ENCODE measurements around the gene ZNF487.

The ZNF487 gene

DNA sequence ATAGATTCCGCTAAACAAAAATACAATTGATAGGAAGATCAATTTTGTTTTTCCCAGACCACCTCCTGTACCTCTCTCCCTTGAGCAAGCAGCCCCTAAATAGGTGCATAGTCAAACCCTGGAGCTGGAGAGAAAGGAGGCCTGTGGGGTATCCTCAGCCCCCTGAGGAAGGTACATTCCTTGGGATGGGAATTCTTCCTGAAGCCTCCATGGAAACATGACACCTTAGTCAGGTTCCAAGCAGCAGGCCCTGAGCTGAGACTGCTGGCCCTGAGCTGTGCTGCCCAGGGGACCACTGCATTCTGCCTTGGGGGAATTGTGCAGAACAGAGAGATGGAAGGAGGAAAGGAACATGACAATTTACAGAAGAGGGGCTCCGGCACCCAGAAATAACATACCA, 35.3 kb upstream of the ZNF487 start:
- peaks cover 16% of the 10 kb centered on the region for H3K4me1 ChIP-seq (ENCODE audit: control insufficient read depth, insufficient read depth, low read length)
- POLR2A ChIA-PET = no interaction called here

DNA sequence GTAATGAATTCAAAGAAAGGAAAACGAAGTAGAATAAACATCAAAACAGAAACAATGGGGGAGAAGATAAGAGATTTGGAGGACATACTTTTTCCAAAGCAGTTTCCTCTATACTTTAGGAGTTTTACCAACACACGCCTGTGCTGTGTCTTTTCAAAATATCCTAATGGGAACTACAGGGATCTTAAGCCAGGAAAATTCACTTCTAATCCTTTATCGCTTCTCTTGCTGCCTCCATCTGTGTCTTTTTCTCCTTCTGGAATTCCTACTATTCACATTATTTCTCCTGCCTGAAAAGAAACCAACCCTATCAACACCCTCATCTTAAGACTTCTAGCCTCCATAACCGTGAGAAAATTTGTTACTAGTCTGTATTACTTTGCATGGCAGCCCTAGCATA, 34.7 kb upstream of the ZNF487 start:
- ChIA-PET CTCF (no interaction called here), POLR2A (no interaction called here)
- Histone ChIP-seq H3K36me3 (ENCODE audit: control insufficient read depth in 2 of 2, insufficient read depth in 1 of 2, low read length in 2 of 2) (peaks cover 3 to 21% of the 10 kb centered on the region in 2 experiments; a peak in 2 of 3 replicates), H3K4me3 (ENCODE audit: low read depth, low read length) (no peak overlapping the region), H3K9me3 (ENCODE audit: control insufficient read depth, insufficient read depth, low read depth, low read length) (no peaks in the 10 kb centered on the region), H3K4me1 (ENCODE audit: control insufficient read depth, insufficient read depth, low read length) (peaks cover 16% of the 10 kb centered on the region), H3K27ac (ENCODE audit: extremely low read depth, low read depth, low read length) (no peak overlapping the region)
- TF ChIP-seq, protein P1, sequence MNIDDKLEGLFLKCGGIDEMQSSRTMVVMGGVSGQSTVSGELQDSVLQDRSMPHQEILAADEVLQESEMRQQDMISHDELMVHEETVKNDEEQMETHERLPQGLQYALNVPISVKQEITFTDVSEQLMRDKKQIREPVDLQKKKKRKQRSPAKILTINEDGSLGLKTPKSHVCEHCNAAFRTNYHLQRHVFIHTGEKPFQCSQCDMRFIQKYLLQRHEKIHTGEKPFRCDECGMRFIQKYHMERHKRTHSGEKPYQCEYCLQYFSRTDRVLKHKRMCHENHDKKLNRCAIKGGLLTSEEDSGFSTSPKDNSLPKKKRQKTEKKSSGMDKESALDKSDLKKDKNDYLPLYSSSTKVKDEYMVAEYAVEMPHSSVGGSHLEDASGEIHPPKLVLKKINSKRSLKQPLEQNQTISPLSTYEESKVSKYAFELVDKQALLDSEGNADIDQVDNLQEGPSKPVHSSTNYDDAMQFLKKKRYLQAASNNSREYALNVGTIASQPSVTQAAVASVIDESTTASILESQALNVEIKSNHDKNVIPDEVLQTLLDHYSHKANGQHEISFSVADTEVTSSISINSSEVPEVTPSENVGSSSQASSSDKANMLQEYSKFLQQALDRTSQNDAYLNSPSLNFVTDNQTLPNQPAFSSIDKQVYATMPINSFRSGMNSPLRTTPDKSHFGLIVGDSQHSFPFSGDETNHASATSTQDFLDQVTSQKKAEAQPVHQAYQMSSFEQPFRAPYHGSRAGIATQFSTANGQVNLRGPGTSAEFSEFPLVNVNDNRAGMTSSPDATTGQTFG (tag by site-specific recombination; IDR thresholded peaks at IDR 0.05; ENCODE audit: borderline replicate concordance) = no peak
- TF ChIP-seq, protein P2, sequence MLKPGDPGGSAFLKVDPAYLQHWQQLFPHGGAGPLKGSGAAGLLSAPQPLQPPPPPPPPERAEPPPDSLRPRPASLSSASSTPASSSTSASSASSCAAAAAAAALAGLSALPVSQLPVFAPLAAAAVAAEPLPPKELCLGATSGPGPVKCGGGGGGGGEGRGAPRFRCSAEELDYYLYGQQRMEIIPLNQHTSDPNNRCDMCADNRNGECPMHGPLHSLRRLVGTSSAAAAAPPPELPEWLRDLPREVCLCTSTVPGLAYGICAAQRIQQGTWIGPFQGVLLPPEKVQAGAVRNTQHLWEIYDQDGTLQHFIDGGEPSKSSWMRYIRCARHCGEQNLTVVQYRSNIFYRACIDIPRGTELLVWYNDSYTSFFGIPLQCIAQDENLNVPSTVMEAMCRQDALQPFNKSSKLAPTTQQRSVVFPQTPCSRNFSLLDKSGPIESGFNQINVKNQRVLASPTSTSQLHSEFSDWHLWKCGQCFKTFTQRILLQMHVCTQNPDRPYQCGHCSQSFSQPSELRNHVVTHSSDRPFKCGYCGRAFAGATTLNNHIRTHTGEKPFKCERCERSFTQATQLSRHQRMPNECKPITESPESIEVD (tag by site-specific recombination; IDR thresholded peaks at IDR 0.05) = peak; percentile 56
- TF ChIP-seq PRDM1 (tag by site-specific recombination; IDR thresholded peaks at IDR 0.05) (0 out of 2 replicates have a peak, but pooled peaks have one; percentile 34), GLI4 (tag by site-specific recombination; IDR thresholded peaks at IDR 0.05) (no peak)

More for the DNA sequence above, 35.3 kb upstream of the ZNF487 start:
- CTCF ChIA-PET = interaction anchor here (0.7 kb wide), 1 partner anchor 110 kb away, joined by 7 read pairs; no protein-coding TSS in a partner anchor
- no peak overlapping the region for H3K27ac ChIP-seq (ENCODE audit: extremely low read depth, low read depth, low read length)
- no peaks in the 10 kb centered on the region for H3K9me3 ChIP-seq (ENCODE audit: control insufficient read depth, insufficient read depth, low read depth, low read length)
- TF ChIP-seq GLIS2 (tag by site-specific recombination; IDR thresholded peaks at IDR 0.05) (peak; percentile 23; the same call in 1 of the 2 replicates), ZNF423 (tag by site-specific recombination; IDR thresholded peaks at IDR 0.05) (0 out of 2 replicates have a peak, but pooled peaks have one; percentile 21), ZNF248 (tag by site-specific recombination; IDR thresholded peaks at IDR 0.05) (no peak), HOXD13 (CRISPR knock-in tag; IDR thresholded peaks at IDR 0.05; ENCODE audit: borderline replicate concordance) (no peak), GLIS1 (tag by site-specific recombination; IDR thresholded peaks at IDR 0.05) (peak; percentile 80), IKZF3 (tag by site-specific recombination; IDR thresholded peaks at IDR 0.05) (peak; percentile 93), ZNF600 (tag by site-specific recombination; IDR thresholded peaks at IDR 0.05) (peak; percentile 95), ZIC2 (tag by site-specific recombination; IDR thresholded peaks at IDR 0.05) (peak; percentile 58)
- TF ChIP-seq, protein P3, sequence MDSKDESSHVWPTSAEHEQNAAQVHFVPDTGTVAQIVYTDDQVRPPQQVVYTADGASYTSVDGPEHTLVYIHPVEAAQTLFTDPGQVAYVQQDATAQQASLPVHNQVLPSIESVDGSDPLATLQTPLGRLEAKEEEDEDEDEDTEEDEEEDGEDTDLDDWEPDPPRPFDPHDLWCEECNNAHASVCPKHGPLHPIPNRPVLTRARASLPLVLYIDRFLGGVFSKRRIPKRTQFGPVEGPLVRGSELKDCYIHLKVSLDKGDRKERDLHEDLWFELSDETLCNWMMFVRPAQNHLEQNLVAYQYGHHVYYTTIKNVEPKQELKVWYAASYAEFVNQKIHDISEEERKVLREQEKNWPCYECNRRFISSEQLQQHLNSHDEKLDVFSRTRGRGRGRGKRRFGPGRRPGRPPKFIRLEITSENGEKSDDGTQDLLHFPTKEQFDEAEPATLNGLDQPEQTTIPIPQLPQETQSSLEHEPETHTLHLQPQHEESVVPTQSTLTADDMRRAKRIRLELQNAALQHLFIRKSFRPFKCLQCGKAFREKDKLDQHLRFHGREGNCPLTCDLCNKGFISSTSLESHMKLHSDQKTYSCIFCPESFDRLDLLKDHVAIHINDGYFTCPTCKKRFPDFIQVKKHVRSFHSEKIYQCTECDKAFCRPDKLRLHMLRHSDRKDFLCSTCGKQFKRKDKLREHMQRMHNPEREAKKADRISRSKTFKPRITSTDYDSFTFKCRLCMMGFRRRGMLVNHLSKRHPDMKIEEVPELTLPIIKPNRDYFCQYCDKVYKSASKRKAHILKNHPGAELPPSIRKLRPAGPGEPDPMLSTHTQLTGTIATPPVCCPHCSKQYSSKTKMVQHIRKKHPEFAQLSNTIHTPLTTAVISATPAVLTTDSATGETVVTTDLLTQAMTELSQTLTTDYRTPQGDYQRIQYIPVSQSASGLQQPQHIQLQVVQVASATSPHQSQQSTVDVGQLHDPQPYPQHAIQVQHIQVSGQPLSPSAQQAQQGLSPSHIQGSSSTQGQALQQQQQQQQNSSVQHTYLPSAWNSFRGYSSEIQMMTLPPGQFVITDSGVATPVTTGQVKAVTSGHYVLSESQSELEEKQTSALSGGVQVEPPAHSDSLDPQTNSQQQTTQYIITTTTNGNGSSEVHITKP (tag by site-specific recombination; IDR thresholded peaks at IDR 0.05) = peak; percentile 89
- TF ChIP-seq, protein P4, sequence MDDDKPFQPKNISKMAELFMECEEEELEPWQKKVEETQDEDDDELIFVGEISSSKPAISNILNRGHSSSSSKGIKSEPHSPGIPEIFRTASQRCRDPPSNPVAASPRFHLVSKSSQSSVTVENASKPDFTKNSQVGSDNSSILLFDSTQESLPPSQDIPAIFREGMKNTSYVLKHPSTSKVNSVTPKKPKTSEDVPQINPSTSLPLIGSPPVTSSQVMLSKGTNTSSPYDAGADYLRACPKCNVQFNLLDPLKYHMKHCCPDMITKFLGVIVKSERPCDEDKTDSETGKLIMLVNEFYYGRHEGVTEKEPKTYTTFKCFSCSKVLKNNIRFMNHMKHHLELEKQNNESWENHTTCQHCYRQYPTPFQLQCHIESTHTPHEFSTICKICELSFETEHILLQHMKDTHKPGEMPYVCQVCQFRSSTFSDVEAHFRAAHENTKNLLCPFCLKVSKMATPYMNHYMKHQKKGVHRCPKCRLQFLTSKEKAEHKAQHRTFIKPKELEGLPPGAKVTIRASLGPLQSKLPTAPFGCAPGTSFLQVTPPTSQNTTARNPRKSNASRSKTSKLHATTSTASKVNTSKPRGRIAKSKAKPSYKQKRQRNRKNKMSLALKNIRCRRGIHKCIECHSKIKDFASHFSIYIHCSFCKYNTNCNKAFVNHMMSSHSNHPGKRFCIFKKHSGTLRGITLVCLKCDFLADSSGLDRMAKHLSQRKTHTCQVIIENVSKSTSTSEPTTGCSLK (tag by site-specific recombination; IDR thresholded peaks at IDR 0.05) = no peak
- H3K36me3 ChIP-seq (ENCODE audit: control insufficient read depth in 2 of 2, insufficient read depth in 1 of 2, low read length in 2 of 2) = peaks cover 3 to 21% of the 10 kb centered on the region in 2 experiments; a peak in 2 of 3 replicates
- no peak overlapping the region for H3K4me3 ChIP-seq (ENCODE audit: low read depth, low read length)

All from HEK293 (cell line).